Breast epithelium (tissue), 4 donors: Measurements from ENCODE around the gene SLC10A6. TPM values are rescaled to one million over a fixed set of nuclear protein-coding genes. Genes with fewer than 3 reads are reported as not detected.

Source experiments
- DNase-seq, 2 donors: peaks; one replicate each; pipeline ENCODE4 v3.0.0-alpha.2; 2019; ENCODE audit warnings: low spot score in 2 of 2
- H3K27ac ChIP-seq, 2 donors: fragments of 200-600 bp; sonication (generic) in 1 of 2; one replicate each; pipeline ENCODE4 v1.5.1; 2016 to 2019; ENCODE audit warnings: mild to moderate bottlenecking in 1 of 2
- H3K27me3 ChIP-seq, 2 donors: fragments of 200-600 bp; sonication (generic) in 1 of 2; one replicate each; pipeline versions ENCODE4 v1.5.1 to v1.6.0; 2017 to 2019; ENCODE audit warnings: control low read depth in 1 of 2, mild to moderate bottlenecking in 1 of 2
- H3K36me3 ChIP-seq: fragments of 200-600 bp; one replicate; pipeline ENCODE4 v1.5.1; 2019
- H3K4me1 ChIP-seq, 2 donors: fragments of 200-600 bp; sonication (generic); one replicate each; pipeline ENCODE4 v1.5.1; 2016 to 2019; ENCODE audit warnings: control low read depth in 1 of 2
- H3K4me3 ChIP-seq, 3 donors: fragments of 200-600 bp; sonication (generic); 1 replicate in 2 of 3; 2 replicates in 1 of 3; pipeline ENCODE4 v1.5.1; 2016 to 2019; ENCODE audit warnings: mild to moderate bottlenecking in 3 of 3, moderate library complexity in 2 of 3
- H3K9me3 ChIP-seq, 2 donors: fragments of 200-600 bp; sonication (generic) in 1 of 2; one replicate each; pipeline ENCODE4 v1.5.1; 2016 to 2019; ENCODE audit warnings: control low read depth in 1 of 2
- POLR2A ChIP-seq: fragments of 450-650 bp; IDR thresholded peaks from one replicate; pipeline ENCODE4 v1.6.1; 2016; ENCODE audit warnings: antibody characterized with exemption, mild to moderate bottlenecking, moderate library complexity
- POLR2AphosphoS5 ChIP-seq, 3 donors: sonication (generic); formaldehyde crosslinking; IDR thresholded peaks; one replicate each; pipeline ENCODE4 v1.6.1; 2017; ENCODE audit warnings: antibody characterized with exemption in 3 of 3
- intact Hi-C: fragments of 100-400 bp; cut with DNase I; formaldehyde crosslinking; loops from one replicate; pipeline ENCODE4 v1.15.1; 2023; ENCODE audit warnings: low total_unique reads
- total RNA-seq, 3 donors: library from RNA; depleted of rRNA; stranded (reverse); fragments of >200 nt; gene quantifications; one replicate each; pipeline ENCODE4 v1.1.0, GENCODE V29; 2016
- TF ChIP-seq, protein P1 (sequence below), 3 donors: fragments of 450-650 bp; IDR thresholded peaks; one replicate each; pipeline ENCODE4 v1.5.1; 2016 to 2017; ENCODE audit warnings: antibody characterized with exemption in 3 of 3, mild to moderate bottlenecking in 3 of 3, moderate library complexity in 3 of 3

The SLC10A6 gene
- 1 to 10 TPM; 4.0 to 5.9 (median 4.6) TPM for total RNA-seq

DNA sequence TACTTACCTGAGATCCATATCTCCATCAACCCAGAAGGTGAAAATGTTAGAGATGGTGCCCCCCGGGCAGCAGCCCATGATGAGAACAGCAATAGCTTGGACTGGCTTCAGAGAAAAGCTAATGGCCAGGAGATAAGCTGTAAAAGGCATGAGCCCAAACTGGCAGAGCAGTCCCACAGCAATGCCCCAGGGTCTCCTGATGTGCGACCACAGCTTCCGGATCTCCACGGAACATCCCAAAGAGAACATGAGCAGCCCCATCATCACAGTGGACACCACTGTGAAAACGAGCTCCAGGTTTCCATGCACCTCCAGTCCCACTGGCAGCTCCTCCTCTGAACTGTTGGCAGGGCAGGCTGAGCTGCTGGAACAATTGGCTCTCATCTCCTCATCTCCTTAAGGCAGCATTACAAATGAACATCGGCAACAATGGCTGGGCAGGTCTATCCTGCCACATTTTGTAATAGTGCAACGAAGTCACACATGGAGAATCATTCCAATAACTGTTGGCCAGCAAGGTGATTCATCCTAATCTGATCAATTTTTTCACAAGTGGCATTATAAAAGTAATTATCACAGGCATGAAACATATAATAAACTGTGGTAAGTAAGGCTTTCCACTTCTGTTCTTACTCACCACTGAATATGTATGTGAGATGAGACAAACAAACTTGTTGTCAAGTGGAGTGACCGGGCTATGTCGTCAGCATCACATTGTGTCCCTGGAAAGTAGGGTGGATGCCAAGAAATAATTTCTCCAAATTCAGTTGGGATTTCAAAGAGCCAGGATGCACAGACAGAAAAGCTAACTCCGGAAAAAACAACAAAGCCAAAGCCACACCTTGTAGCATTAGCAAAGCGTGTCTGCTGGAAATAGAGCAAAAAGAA is at the start of gene SLC10A6:
SLC10A6 (minus strand) TSS at position 653 of the 888 bp plus-strand sequence; CDS start at position 384, 269 bp downstream.
- DNase-seq, result no peak
- Histone ChIP-seq H3K4me3 (peak within 1 kb of the TSS; percentile 14 to 59 (median 26)), H3K36me3 (no peaks in the 10 kb centered on the region), H3K9me3 (no peaks in the 10 kb centered on the region), H3K4me1 (no peaks in the 10 kb centered on the region), H3K27ac (peak within 1 kb of the TSS; percentile 65 to 84), H3K27me3 (no peaks in the 10 kb centered on the region)
- intact Hi-C loops, result no loop called here
- TF ChIP-seq, protein P1, sequence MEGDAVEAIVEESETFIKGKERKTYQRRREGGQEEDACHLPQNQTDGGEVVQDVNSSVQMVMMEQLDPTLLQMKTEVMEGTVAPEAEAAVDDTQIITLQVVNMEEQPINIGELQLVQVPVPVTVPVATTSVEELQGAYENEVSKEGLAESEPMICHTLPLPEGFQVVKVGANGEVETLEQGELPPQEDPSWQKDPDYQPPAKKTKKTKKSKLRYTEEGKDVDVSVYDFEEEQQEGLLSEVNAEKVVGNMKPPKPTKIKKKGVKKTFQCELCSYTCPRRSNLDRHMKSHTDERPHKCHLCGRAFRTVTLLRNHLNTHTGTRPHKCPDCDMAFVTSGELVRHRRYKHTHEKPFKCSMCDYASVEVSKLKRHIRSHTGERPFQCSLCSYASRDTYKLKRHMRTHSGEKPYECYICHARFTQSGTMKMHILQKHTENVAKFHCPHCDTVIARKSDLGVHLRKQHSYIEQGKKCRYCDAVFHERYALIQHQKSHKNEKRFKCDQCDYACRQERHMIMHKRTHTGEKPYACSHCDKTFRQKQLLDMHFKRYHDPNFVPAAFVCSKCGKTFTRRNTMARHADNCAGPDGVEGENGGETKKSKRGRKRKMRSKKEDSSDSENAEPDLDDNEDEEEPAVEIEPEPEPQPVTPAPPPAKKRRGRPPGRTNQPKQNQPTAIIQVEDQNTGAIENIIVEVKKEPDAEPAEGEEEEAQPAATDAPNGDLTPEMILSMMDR (IDR thresholded peaks at IDR 0.05), result no peak
- TF ChIP-seq POLR2AphosphoS5 (IDR thresholded peaks at IDR 0.05), result peak in 2 of 3 donors; percentile 17 to 22
- TF ChIP-seq POLR2A, result no peak

- no peak for TF ChIP-seq POLR2AphosphoS5 (IDR thresholded peaks at IDR 0.05)
- TF ChIP-seq, protein P1 (IDR thresholded peaks at IDR 0.05), result no peak
- TF ChIP-seq POLR2A, result no peak
- intact Hi-C loops, result no loop called here
- Histone ChIP-seq H3K4me3 (no peak overlapping the region), H3K4me1 (no peaks in the 10 kb centered on the region), H3K27ac (no peak overlapping the region), H3K9me3 (no peaks in the 10 kb centered on the region), H3K27me3 (no peaks in the 10 kb centered on the region), H3K36me3 (no peaks in the 10 kb centered on the region)
- no peak for DNase-seq
Observed at GRCh38 chr4:86898562-86898961, 49.4 kb upstream of the SLC10A6 start.

GRCh38 chr4:86896596-86896995 is 47.4 kb upstream of the SLC10A6 start:
- Histone ChIP-seq H3K4me3 (no peak overlapping the region), H3K4me1 (no peaks in the 10 kb centered on the region), H3K36me3 (no peaks in the 10 kb centered on the region), H3K27ac (peak overlapping the region in 1 of 2 donors; percentile 64), H3K9me3 (no peaks in the 10 kb centered on the region), H3K27me3 (no peaks in the 10 kb centered on the region)
- TF ChIP-seq, protein P1 (IDR thresholded peaks at IDR 0.05), result no peak
- TF ChIP-seq POLR2AphosphoS5 (IDR thresholded peaks at IDR 0.05) (no peak), POLR2A (no peak)
- no peak for DNase-seq
- intact Hi-C loops, result no loop called here

DNA sequence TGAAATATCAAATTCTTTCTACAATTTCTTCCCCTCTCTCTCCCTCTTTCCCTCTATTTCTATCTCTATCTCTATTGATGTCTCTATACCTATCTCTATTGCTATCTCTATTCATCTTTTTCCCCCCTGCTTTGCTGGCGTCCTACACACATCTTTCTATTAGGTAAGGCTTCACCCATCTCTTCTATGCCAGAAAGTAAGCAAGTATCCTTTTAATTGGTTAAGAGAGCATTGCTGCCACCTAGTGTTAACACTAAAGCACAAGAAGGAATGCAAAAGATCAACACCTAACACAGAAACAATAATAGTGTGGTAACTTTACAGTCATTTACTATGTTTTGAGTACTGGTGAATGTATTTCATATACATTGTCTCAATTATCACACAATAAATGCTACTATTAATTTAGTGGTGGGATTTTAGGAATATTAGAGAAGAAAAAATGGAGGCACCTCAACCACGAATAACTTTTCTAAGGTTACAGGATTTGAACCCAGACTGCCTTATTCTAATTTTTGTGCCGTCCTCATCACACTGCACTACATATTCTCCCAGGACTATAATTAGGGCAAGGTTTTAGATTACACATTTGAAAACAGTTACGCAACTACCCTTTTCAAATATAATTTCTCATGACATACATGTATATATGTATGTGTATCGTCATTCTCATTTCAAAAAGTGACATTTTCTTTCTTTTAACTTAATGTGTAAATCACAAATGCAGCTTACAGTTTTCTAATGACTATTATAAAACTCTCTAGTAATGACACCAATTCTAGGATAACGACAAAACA is 46.7 kb upstream of the SLC10A6 start:
- no peak overlapping the region for H3K27ac ChIP-seq
- intact Hi-C loops, result loop anchor here (2.0 kb wide), 1 partner anchor 397 kb away; no protein-coding TSS in a partner anchor
- no peaks in the 10 kb centered on the region for H3K36me3 ChIP-seq
- TF ChIP-seq, protein P1 (IDR thresholded peaks at IDR 0.05), result peak; percentile 72 to 84 (median 83)
- TF ChIP-seq POLR2AphosphoS5 (IDR thresholded peaks at IDR 0.05) (no peak), POLR2A (no peak)
- H3K27me3 ChIP-seq, result no peaks in the 10 kb centered on the region
- no peaks in the 10 kb centered on the region for H3K9me3 ChIP-seq
- H3K4me3 ChIP-seq, result no peak overlapping the region
- no peak for DNase-seq
- H3K4me1 ChIP-seq, result no peaks in the 10 kb centered on the region
